Activated CD8-positive, alpha-beta memory T cell treated with anti-CD3 and anti-CD28 coated beads for 4 hours (primary cell): ENCODE measurements around the gene CHST2.

Experiments
- DNase-seq, 2 donors: peaks; one replicate each; pipeline ENCODE4 v3.0.0-alpha.2; 2020; ENCODE audit warnings: low read depth in 2 of 2

CHST2 gene

GRCh38 chr3:143167969-143168854 is 48.6 kb downstream of the CHST2 start:
- no peak for DNase-seq

GRCh38 chr3:143168855-143169192 is 49.3 kb downstream of the CHST2 start:
- no peak for DNase-seq

GRCh38 chr3:143170074-143170473 is 50.5 kb downstream of the CHST2 start:
- no peak for DNase-seq

GRCh38 chr3:143170676-143171075 is 51.1 kb downstream of the CHST2 start:
- DNase-seq = no peak

- DNase-seq = no peak
Measured at GRCh38 chr3:143171141-143171980, 51.8 kb downstream of the CHST2 start.

GRCh38 chr3:143172062-143172794 is 52.7 kb downstream of the CHST2 start:
- no peak for DNase-seq

GRCh38 chr3:143172795-143173145 is 53.2 kb downstream of the CHST2 start:
- no peak for DNase-seq

GRCh38 chr3:143173242-143173641 is 53.7 kb downstream of the CHST2 start:
- no peak for DNase-seq
